Measurements from ENCODE around the gene KIAA1217. TPM values are rescaled to one million over a fixed set of nuclear protein-coding genes. Genes with fewer than 3 reads are reported as not detected.

KIAA1217 gene
- total and polyA plus RNA-seq, 2 of the 8 experiments (the other 6 are each of a cell fraction or from before 2014, with no cell fraction given), result 4.5 to 15.6 TPM

DNA sequence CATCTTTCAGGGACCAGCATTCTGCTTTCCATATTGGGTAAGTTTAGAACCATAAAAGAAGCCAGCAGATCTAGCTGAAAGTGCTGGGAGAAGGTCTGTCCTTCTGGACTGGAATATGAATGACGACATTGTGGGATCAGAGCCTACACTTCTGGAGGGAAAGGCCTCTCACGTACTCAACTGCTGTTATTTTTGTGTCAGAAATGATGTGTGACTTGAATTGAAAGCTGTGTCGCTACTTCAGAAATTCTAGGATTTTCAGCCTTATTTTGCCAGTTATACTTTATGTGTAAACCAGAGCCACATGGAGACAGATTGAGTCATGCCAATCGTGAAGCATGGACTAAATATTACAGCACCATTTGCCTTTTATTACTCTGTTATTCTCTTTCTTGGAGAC lies 231.0 kb downstream of the KIAA1217 start:
- no peak overlapping the region for H2AK5ac ChIP-seq (ENCODE audit: low read depth, low read length)
- no peak overlapping the region for H4K8ac ChIP-seq (ENCODE audit: extremely low read depth, insufficient read depth, low read length)
- no peak overlapping the region for H3K4ac ChIP-seq (replicated peaks; ENCODE audit: insufficient read length, low read depth, low read length)
- no peak overlapping the region for H4K91ac ChIP-seq (replicated peaks; ENCODE audit: insufficient read length, low read length)
- H3K9ac ChIP-seq (replicated peaks in 1 of 4; ENCODE audit: extremely low read depth in 1 of 4, low read depth in 3 of 4, low read length in 3 of 4), result no peak overlapping the region
- no peak overlapping the region for H3K4me2 ChIP-seq (ENCODE audit: insufficient read depth in 1 of 2, low read depth in 2 of 2, low read length in 2 of 2)
- 93% methylated on average over 4 of the region's 4 CpGs; no CpG with 5 or more reads in 1 of the 2 experiments for WGBS, 2 experiments (ENCODE audit: extremely low coverage in 1 of 2, insufficient coverage in 1 of 2, insufficient read length in 1 of 2, insufficient replicate concordance in 2 of 2, low coverage in 1 of 2, low lambda C conversion rate in 2 of 2, missing lambda C conversion rate in 1 of 2)
- no peak overlapping the region for H2BK20ac ChIP-seq (ENCODE audit: low read length)
- no peak overlapping the region for H2BK15ac ChIP-seq (ENCODE audit: low read length)
- CTCF ChIA-PET (ENCODE audit: partially characterized antibody), result interaction anchor here (1.0 to 3.5 kb wide), 2 partner anchors 79 to 188 kb away, joined by 3 to 15 read pairs; no protein-coding TSS in a partner anchor
- FAIRE-seq (no peak), DNase-seq (ENCODE audit: low read depth in 1 of 2, low spot score in 2 of 2) (no peak)
- H2BK5ac ChIP-seq (ENCODE audit: low read depth, low read length), result no peak overlapping the region
- no peak overlapping the region for H3K23ac ChIP-seq (ENCODE audit: insufficient read length)
- H4K5ac ChIP-seq (ENCODE audit: insufficient read length, low read depth, low read length), result no peak overlapping the region
- H2AFZ ChIP-seq (ENCODE audit: low read length), result no peak overlapping the region
- no peak overlapping the region for H3K14ac ChIP-seq (ENCODE audit: insufficient read length)
- no peaks in the 10 kb centered on the region for H3K79me1 ChIP-seq (ENCODE audit: low read depth, low read length)
- H3K23me2 ChIP-seq (ENCODE audit: low read depth, low read length), result no peaks in the 10 kb centered on the region
- no peaks in the 10 kb centered on the region for H4K20me1 ChIP-seq (replicated peaks in 1 of 2; ENCODE audit: control insufficient read depth in 1 of 2, insufficient read depth in 2 of 2, low read length in 2 of 2)
- TF ChIP-seq TAF7 (optimal IDR thresholded peaks at IDR 0.05; ENCODE audit: borderline replicate concordance, low read depth, low read length), result no peak
- TF ChIP-seq SIRT6 (IDR thresholded peaks at IDR 0.05; ENCODE audit: low read length), result no peak
- POLR2A ChIA-PET (ENCODE audit: partially characterized antibody), result no interaction called here
- peaks cover 0 to 11% (median 4%) of the 10 kb centered on the region in 4 experiments; a peak in 5 of 7 replicates for H3K4me1 ChIP-seq (replicated peaks in 1 of 4; ENCODE audit: control insufficient read depth in 3 of 4, insufficient read depth in 4 of 4, low read length in 3 of 4)
- no peaks in the 10 kb centered on the region for H3K27me3 ChIP-seq (replicated peaks in 1 of 4; ENCODE audit: control insufficient read depth in 3 of 4, extremely low read depth in 1 of 4, insufficient read depth in 3 of 4, low read length in 3 of 4)
- no peak overlapping the region for H2BK12ac ChIP-seq (ENCODE audit: low read depth, low read length)
- H3K18ac ChIP-seq (ENCODE audit: extremely low read depth, low read length), result no peak overlapping the region
- no peaks in the 10 kb centered on the region for H3K79me2 ChIP-seq (ENCODE audit: control insufficient read depth in 1 of 2, insufficient read depth in 2 of 2, low read length in 2 of 2)
- H3K27ac ChIP-seq (ENCODE audit: low read depth, low read length), result no peak overlapping the region
- H3K4me3 ChIP-seq (ENCODE audit: extremely low read depth in 1 of 4, insufficient read depth in 2 of 4, low read depth in 3 of 4, low read length in 4 of 4), result no peak overlapping the region
- H3K36me3 ChIP-seq (ENCODE audit: control insufficient read depth in 2 of 4, insufficient read depth in 4 of 4, low read length in 3 of 4), result peaks cover 0 to 2% (median 0%) of the 10 kb centered on the region in 4 experiments; a peak in 2 of 8 replicates
- no peak overlapping the region for H3K56ac ChIP-seq (replicated peaks; ENCODE audit: insufficient read length, low read depth, low read length)
- no peak overlapping the region for H2BK120ac ChIP-seq (replicated peaks; ENCODE audit: low read depth, low read length)
- no peaks in the 10 kb centered on the region for H3K9me3 ChIP-seq (ENCODE audit: insufficient read depth in 2 of 2, low read depth in 1 of 2, low read length in 1 of 2)

Data from H1 (cell line).